KMS-11 (cell line): ENCODE results near the gene GART.

ENCODE experiments used
- H2AFZ ChIP-seq: fragments of 200-600 bp; sonication (generic); 2 replicates; pipeline ENCODE4 v1.6.1; 2016; ENCODE audit warnings: antibody characterized with exemption, mixed run types, low read depth
- H3K27ac ChIP-seq: fragments of 200-600 bp; sonication (generic); 2 replicates; pipeline ENCODE4 v1.6.1; 2016; ENCODE audit warnings: mild to moderate bottlenecking, mixed run types
- H3K27me3 ChIP-seq: fragments of 200-600 bp; sonication (generic); 2 replicates; pipeline ENCODE4 v1.6.1; 2017; ENCODE audit warnings: mild to moderate bottlenecking, low read depth, mixed run types, moderate library complexity; ENCODE audit not compliant: insufficient read depth
- H3K36me3 ChIP-seq: fragments of 200-600 bp; sonication (generic); 2 replicates; pipeline ENCODE4 v1.6.1; 2017; ENCODE audit warnings: mild to moderate bottlenecking, mixed run types; ENCODE audit not compliant: insufficient read depth
- H3K4me1 ChIP-seq: fragments of 200-600 bp; sonication (generic); 2 replicates; pipeline ENCODE4 v1.6.1; 2016; ENCODE audit warnings: mild to moderate bottlenecking, low read depth, mixed run types; ENCODE audit not compliant: poor library complexity, severe bottlenecking
- H3K4me2 ChIP-seq: fragments of 200-600 bp; sonication (generic); 2 replicates; pipeline ENCODE4 v1.7.0; 2016; ENCODE audit warnings: mild to moderate bottlenecking, mixed run types
- H3K4me3 ChIP-seq: fragments of 200-600 bp; sonication (generic); IDR thresholded peaks from 2 replicates; pipeline ENCODE4 v1.6.1; 2017; ENCODE audit warnings: low read depth, low read length, mixed read lengths; ENCODE audit not compliant: insufficient read depth
- H3K79me2 ChIP-seq: fragments of 200-600 bp; sonication (generic); 2 replicates; pipeline ENCODE4 v1.6.1; 2016; ENCODE audit warnings: low read depth, mixed run types; ENCODE audit not compliant: insufficient read depth
- H3K9ac ChIP-seq: fragments of 200-600 bp; sonication (generic); 2 replicates; pipeline ENCODE4 v1.6.1; 2016; ENCODE audit warnings: mild to moderate bottlenecking, mixed run types
- H4K20me1 ChIP-seq: fragments of 200-600 bp; sonication (generic); 2 replicates; pipeline ENCODE4 v1.6.1; 2016; ENCODE audit warnings: mild to moderate bottlenecking, mixed run types; ENCODE audit not compliant: insufficient read depth
- TF ChIP-seq, protein P1 (sequence below): fragments of 200-600 bp; sonication (generic); conservative IDR thresholded peaks from 2 replicates; pipeline ENCODE4 v1.6.1; 2017; ENCODE audit warnings: low read depth, mild to moderate bottlenecking, antibody characterized with exemption, low read length, moderate library complexity, mixed read lengths

The GART gene

DNA sequence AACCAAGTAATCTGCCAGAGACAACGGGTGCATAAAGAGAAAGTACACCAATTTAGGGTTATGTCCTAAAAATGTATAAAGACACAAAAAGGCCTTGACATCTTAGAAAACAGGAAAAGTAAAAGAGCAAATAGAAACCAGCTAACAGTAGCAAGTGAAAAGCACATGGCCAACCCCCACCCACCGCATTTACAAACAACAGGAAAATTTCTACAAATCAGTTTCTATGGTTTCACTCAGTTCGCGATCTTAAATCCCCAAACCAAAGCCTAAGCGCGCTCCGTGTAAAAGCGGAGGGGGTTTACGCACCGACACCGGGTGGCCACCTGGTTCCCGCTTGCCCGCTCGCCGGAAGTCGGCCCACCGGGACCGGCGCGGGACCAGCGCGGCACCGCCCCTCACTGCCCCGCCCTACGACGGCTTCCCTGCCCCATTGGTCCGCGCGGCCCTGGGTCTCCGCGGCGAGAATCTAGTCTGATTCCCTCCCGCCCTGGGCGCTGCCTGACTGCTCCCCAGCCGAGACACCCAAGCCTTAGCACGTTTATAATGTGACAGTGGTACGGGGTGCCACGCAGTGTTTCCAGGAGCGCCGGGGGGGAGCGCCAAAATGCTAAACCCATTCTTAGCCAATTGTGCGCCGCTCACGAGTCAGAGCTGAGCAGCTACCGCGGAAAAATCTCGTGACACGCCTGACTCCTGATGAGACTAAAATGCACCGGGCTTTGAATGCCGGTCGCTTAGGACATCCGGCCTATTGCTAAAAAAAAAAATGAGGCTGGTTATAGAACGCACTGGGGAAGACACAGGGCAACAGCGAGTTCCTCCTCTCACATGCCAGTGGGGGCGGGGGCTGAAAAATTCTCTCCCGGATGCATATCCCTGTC, at the start of gene GART:
Gene GART (minus strand): TSS at position 362 of the 884 bp plus-strand sequence. CDS start 2,802 bp downstream, outside the sequence.
- H3K27ac ChIP-seq: peak within 1 kb of the TSS; percentile 100
- H2AFZ ChIP-seq: peak within 1 kb of the TSS; percentile 62
- H3K4me2 ChIP-seq: peak within 1 kb of the TSS; percentile 94
- H3K4me1 ChIP-seq: peaks cover 46% of the 10 kb centered on the region
- TF ChIP-seq, protein P1, sequence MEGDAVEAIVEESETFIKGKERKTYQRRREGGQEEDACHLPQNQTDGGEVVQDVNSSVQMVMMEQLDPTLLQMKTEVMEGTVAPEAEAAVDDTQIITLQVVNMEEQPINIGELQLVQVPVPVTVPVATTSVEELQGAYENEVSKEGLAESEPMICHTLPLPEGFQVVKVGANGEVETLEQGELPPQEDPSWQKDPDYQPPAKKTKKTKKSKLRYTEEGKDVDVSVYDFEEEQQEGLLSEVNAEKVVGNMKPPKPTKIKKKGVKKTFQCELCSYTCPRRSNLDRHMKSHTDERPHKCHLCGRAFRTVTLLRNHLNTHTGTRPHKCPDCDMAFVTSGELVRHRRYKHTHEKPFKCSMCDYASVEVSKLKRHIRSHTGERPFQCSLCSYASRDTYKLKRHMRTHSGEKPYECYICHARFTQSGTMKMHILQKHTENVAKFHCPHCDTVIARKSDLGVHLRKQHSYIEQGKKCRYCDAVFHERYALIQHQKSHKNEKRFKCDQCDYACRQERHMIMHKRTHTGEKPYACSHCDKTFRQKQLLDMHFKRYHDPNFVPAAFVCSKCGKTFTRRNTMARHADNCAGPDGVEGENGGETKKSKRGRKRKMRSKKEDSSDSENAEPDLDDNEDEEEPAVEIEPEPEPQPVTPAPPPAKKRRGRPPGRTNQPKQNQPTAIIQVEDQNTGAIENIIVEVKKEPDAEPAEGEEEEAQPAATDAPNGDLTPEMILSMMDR: no peak
- no peaks in the 10 kb centered on the region for H3K27me3 ChIP-seq
- peak within 1 kb of the TSS; percentile 99 for H3K9ac ChIP-seq
- peaks cover 24% of the 10 kb centered on the region; the same call in 1 of the 2 replicates for H3K36me3 ChIP-seq
- H3K79me2 ChIP-seq: peaks cover 87% of the 10 kb centered on the region
- peaks cover 32% of the 10 kb centered on the region for H4K20me1 ChIP-seq
- H3K4me3 ChIP-seq: no peak within 1 kb of the TSS

DNA sequence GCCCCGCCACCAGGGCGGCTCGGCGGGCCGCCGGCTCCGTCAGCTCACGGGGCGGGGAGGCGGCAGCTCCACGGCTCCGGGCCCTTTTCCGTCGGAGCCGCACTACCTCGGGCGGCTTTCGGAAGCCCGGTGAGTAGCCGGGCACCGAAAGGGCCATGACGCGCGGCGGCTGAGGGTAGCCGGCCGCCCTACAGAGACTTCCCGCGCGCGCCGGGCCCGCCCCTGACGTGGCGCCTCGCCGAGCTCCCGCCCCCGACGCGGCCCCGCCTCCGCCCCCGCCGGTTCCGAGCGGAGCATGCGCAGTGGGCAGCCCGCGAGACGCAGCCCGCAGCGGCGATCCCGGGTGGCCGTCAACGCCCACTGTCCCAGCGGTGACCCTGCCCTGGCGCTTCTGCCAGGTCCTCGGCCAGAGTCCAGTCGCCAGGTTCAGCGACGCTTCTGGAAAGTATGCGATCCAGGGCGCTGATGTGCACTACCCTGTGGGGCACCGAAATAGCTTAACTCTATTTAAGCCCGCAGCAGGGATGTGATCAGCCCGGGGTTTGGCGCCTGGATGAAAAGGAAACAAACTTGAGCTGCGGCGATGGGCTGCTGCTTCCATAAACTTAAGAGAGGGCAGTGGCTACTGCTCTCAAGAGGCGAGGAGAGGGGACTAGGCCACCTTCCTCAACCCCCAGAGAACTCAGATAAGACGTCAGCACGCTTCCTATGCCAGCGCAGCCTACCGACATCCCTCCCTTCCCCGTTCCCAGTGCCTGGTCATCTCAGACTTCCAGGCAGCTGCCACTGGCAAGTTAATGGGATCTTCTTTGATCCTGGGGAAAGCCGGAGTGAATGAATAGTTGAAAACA, 46.8 kb upstream of the GART start, which contains the start of gene DONSON:
Gene DONSON (minus strand): TSS at position 200 of the 851 bp plus-strand sequence. CDS start 43 bp downstream, at position 157.
- Histone ChIP-seq H2AFZ (peak within 1 kb of the TSS; percentile 75), H4K20me1 (no peaks in the 10 kb centered on the region), H3K27ac (peak within 1 kb of the TSS; percentile 48), H3K9ac (peak within 1 kb of the TSS; percentile 82), H3K36me3 (peaks cover 5% of the 10 kb centered on the region; the same call in 1 of the 2 replicates), H3K4me1 (peaks cover 16% of the 10 kb centered on the region), H3K4me3 (peak within 1 kb of the TSS; percentile 54), H3K27me3 (no peaks in the 10 kb centered on the region), H3K4me2 (peak within 1 kb of the TSS; percentile 92), H3K79me2 (peaks cover 30% of the 10 kb centered on the region; the same call in 1 of the 2 replicates)
- TF ChIP-seq, protein P1: no peak

DNA sequence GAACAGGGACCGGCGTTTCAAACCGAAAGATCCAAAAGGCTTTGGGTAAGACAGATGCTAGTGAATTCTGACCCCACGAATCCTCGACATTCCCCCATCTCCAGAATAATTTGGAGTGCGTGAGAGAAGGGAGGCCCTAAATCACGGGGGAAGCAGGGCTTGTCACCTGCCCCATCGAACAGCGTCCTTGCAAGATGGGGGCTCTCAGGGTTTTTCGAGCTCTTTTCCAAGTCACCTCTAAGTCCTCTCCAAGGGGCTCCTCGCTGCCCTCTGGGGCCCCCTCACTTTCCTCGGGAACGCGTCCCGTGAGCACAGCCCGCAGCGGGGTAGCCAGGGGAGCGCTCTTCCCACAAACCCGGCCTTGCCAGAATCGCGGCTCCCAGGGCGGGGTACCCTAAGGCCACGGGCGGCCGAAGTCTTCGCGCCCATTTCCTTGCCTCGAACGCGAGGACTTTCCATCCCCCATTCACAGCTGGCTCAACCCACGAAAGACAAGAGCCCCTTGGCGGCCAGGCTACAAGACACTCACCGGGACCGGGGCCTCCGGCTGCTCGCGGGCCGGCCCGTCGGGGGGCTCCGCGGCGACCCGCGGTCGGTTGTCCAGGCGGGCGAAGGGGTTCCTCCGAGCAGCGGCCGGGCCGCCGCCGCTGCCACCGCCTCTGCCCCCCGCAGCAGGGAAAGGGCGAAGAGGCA, 46.0 kb upstream of the GART start:
- no peaks in the 10 kb centered on the region for H4K20me1 ChIP-seq
- peak overlapping the region; percentile 75 for H2AFZ ChIP-seq
- H3K9ac ChIP-seq: peak overlapping the region; percentile 82
- H3K36me3 ChIP-seq: peaks cover 5% of the 10 kb centered on the region; the same call in 1 of the 2 replicates
- peak overlapping the region; percentile 86 for H3K4me2 ChIP-seq
- H3K27me3 ChIP-seq: no peaks in the 10 kb centered on the region
- H3K27ac ChIP-seq: peak overlapping the region; percentile 48
- TF ChIP-seq, protein P1: no peak
- H3K4me3 ChIP-seq: peak overlapping the region; percentile 54
- H3K4me1 ChIP-seq: peaks cover 16% of the 10 kb centered on the region
- H3K79me2 ChIP-seq: peaks cover 30% of the 10 kb centered on the region; the same call in 1 of the 2 replicates

DNA sequence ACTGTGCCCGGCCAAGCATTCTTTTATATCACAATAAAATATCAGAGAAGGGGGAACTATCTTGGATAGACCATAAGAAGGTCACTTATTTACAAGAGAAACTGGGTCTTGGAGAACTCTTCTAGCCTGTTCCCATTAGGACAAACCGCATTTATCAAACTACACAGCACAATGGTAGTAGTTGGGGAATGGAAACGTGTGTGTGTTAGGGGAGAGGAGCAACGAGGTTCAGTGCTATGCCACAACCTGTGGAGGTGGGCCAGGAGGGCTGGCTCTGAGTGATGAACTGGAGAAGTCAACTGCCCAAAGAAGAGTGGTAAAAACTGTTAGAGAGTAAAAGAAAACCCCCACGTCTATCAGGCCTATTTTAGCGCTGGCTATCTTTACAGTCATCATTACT, 45.0 kb upstream of the GART start:
- Histone ChIP-seq H3K27ac (no peak overlapping the region), H3K79me2 (peaks cover 30% of the 10 kb centered on the region; the same call in 1 of the 2 replicates), H2AFZ (no peak overlapping the region), H3K9ac (no peak overlapping the region; the same call in 1 of the 2 replicates), H3K4me2 (peak overlapping the region; percentile 86), H3K4me1 (peaks cover 16% of the 10 kb centered on the region), H4K20me1 (no peaks in the 10 kb centered on the region), H3K4me3 (no peak overlapping the region), H3K27me3 (no peaks in the 10 kb centered on the region), H3K36me3 (peaks cover 5% of the 10 kb centered on the region; the same call in 1 of the 2 replicates)
- TF ChIP-seq, protein P1: no peak
